G401 (cell line): ENCODE measurements around the gene C1orf50. TPM values are rescaled to one million over a fixed set of nuclear protein-coding genes. Genes with fewer than 3 reads are reported as not detected.

Source experiments
- DNase-seq: peaks from one replicate; pipeline ENCODE4 v3.0.0-alpha.2; 2015; ENCODE audit warnings: low spot score
- in situ Hi-C: cut with HindIII; loops from 2 replicates; pipeline ENCODE4 v1.10.0; 2016; ENCODE audit warnings: low sequenced_read_pairs, mixed read lengths
- total RNA-seq: library from RNA; depleted of rRNA; stranded (reverse); fragments of >200 nt; shearing (Covaris generic); gene quantifications from 2 replicates; pipeline ENCODE4 v1.2.3, GENCODE V29; 2014

Gene C1orf50
- total RNA-seq, 1 experiment from 2014 or later = 9.2 TPM

DNA sequence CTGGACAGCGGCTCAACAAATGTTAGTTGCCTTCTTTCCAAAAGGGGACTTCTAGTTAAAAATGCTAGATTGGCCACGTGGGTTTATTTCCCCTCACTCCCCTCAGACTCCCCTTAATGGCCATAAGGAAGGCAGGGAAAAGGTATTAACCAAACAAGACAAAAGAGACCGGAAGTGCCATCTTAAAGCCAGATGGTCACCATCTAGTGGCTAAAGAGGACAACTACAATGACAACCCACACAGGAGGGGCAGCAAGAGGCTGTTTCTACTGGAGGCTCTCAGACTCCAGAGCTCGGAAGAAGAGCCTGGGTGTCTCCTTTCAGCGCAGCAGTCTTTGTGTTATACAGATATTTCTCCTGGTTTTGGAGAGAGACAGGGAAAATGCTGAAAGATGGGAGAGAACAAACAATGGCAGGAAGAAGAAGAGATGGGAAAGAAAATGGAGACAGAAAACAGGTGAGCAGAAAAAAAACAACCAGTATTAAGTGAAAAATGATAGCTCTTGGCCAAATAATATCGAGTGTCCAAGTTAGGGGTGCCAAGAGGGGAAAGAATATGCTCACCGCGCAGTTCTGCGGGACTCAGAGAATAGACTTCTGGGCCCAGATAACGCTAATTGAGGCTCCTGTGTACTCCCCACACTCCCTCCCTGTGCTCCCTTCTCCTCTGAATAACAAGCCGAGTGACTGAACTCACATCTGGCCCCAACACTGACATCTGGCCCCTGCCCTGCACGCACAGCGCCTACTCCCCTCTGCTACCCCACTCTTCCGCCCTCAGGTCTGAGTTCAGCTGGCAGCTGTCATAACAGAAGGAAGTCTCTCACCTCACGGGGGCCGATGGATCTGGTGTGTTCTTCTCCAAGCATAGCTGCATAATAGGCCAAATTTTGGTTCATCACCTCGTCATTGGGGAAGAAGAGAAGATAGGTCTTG lies 9.8 kb upstream of the C1orf50 start:
- peak; percentile 51 for DNase-seq
- in situ Hi-C loops = no loop called here

DNA sequence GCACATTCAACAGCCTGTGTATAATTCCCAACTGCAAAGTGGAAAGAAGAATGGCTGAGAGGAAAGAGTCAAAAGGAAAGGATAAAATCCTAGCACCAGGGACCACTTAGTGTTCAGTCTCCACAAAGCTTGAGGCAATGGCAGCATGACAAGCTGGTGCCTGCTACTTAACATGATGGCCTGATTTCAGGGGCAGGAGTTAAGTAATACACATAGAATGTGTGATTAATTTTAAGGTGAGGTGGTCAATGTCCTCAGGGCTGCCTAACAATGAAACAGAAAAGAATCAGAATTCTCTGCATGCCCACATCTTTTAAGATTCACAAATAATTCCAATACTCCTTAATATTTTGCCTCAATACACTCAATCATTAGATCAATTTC lies 9.2 kb upstream of the C1orf50 start:
- no peak for DNase-seq
- in situ Hi-C loops = no loop called here

- no peak for DNase-seq
- in situ Hi-C loops = no loop called here
Measured at GRCh38 chr1:42758641-42759040, 8.4 kb upstream of the C1orf50 start.

- in situ Hi-C loops = no loop called here
- DNase-seq = no peak
Measured at GRCh38 chr1:42759114-42759513, 7.9 kb upstream of the C1orf50 start.

DNA sequence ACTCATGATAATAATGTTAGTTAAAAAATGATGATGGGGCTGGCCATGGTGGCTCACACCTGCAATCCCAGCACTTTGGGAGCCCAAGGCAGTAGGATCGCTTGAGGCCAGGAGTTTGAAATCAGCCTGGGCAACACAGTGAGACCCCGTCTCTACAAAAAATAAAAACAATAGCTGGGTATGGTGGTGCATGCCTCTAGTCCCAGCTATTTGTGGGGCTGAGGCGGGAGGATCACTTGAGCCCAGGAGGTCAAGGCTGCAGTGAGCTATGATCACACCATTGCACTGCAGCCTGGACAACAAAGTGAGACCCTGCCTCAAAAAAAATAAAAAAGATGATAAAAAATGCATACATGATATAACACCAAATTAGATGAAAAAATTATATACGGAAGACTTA lies 5.5 kb upstream of the C1orf50 start:
- in situ Hi-C loops = no loop called here
- no peak for DNase-seq

GRCh38 chr1:42762269-42762668 lies 4.8 kb upstream of the C1orf50 start:
- no peak for DNase-seq
- in situ Hi-C loops = no loop called here

DNA sequence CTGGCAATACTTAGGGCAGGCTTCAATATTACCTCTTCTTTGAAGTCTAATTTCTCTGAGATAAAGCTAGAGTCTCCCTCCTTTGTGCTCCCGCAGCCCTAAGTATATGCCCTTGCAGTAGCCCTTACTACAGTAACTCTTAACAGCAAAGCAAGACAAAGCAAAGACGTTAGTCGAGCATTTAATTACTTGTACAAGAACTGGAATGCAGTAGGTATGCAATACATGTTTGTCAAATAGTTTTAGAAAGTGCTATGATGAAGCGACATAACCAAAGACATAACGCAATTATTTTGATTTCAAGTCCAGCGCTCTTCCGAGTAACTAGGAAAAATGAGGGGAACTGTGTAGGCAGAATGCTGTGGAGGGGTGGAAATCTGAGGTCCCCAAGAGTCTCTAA lies 1.8 kb upstream of the C1orf50 start:
- in situ Hi-C loops = no loop called here

GRCh38 chr1:42765832-42766740 lies 963 bp upstream of the C1orf50 start:
- peak; percentile 49 for DNase-seq
- in situ Hi-C loops = no loop called here

More for the DNA sequence above, 1.8 kb upstream of the C1orf50 start:
- peak; percentile 16 for DNase-seq

GRCh38 chr1:42767510-42768000 lies 506 bp downstream of the C1orf50 start:
- in situ Hi-C loops = no loop called here
- DNase-seq = no peak

GRCh38 chr1:42768172-42768571 lies 1.1 kb downstream of the C1orf50 start:
- in situ Hi-C loops = no loop called here

GRCh38 chr1:42769811-42770210 lies 2.8 kb downstream of the C1orf50 start:
- in situ Hi-C loops = no loop called here
- no peak for DNase-seq

More at GRCh38 chr1:42768172-42768571, 1.1 kb downstream of the C1orf50 start:
- no peak for DNase-seq

DNA sequence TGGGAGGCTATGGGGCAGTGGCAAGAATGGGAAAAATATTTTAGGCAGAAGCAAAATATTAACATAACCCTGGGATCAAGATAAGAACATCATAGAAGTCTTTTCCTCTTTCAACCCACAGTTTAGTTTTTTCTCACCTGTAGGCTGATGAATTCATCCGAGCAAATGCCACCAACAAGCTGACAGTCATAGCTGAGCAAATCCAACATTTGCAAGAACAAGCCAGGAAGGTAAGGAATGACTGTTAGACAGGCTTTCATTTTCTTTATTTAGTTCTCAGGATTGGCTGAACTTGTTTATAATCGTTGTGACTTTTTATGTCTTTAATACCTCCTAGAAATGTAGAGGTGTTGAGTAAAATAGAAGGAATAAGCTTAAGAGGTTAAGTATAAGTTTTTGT lies 6.4 kb downstream of the C1orf50 start:
- DNase-seq = no peak
- in situ Hi-C loops = no loop called here

GRCh38 chr1:42774928-42775526 lies 8.0 kb downstream of the C1orf50 start:
- DNase-seq = no peak
- in situ Hi-C loops = no loop called here

DNA sequence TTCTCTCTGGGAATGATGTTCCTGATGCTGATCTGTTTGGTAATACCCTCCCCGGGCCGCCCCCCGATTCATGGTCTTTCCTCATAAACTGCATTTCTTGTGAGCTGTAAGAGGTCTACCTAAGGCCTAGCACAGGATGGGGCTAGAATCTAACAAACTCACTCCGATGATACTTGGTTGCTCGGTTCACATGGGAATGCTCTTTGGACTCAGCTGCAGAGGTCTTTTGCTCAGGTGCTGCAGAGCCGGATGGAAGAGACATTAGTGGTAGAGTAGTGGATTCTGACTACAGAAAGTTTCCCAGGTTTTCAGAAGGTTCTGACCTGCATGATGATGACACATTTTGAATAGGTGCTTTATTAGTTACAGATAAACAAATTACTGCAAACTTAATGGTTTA lies 9.5 kb downstream of the C1orf50 start:
- DNase-seq = no peak
- in situ Hi-C loops = no loop called here

DNA sequence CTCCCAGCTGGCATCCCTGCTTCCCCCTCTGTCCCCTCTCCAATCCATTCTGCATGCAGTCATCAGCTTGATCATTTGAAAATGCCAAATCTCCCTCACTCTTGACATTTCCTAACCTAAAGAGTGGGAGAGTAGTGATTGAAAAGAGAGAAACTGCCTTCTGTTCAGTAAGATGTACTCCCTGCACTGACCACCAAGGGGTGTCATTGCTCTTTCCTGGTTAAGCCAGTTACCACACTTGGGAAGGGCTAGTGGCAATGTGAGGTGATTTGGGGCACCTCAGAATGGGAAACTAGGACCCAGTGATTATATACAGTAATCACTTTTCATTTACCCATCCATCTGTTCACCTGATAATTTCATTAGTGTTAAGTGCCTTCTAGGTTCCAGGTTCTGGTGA lies 10.8 kb downstream of the C1orf50 start:
- in situ Hi-C loops = no loop called here
- DNase-seq = peak; percentile 43

DNA sequence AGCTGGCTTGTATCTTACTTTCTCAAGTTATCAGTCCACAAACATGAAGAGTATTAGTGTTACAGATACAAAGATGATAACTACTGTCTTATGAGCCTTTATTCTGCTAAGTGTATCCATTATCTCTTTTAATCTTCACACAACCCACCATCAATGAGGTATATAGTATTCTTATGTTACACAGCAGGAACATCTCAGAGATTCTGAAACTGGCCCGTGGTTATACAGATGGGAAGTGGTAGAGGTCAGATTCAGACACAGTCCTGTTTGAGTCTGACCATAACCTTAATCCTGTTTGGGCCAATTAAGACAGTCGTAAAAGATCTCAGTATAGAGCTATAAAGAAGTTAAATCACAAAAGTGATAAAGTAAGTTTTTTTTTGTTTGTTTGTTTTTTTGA lies 12.7 kb downstream of the C1orf50 start:
- no peak for DNase-seq
- in situ Hi-C loops = no loop called here

GRCh38 chr1:42780176-42780575 lies 13.1 kb downstream of the C1orf50 start:
- no peak for DNase-seq
- in situ Hi-C loops = no loop called here

GRCh38 chr1:42783092-42783491 lies 16.0 kb downstream of the C1orf50 start:
- in situ Hi-C loops = no loop called here
- no peak for DNase-seq

- in situ Hi-C loops = no loop called here
- no peak for DNase-seq
Measured at GRCh38 chr1:42784547-42784945, 17.5 kb downstream of the C1orf50 start.
